NCI-H1105 (cell line): ENCODE results near the gene RAB33B.
"Not testable (repeated sequence)": the region's sequence is repeated elsewhere in the genome, so short reads cannot be mapped to it uniquely, and the experiment has no call there.

ENCODE experiments used
- DNase-seq: peaks from one replicate; lab custom pipeline; 2025; lab: John Stamatoyannopoulos, UW

Gene RAB33B

GRCh38 chr4:139464512-139464911 lies 10.6 kb downstream of the RAB33B start:
- DNase-seq = not testable (repeated sequence)

DNA sequence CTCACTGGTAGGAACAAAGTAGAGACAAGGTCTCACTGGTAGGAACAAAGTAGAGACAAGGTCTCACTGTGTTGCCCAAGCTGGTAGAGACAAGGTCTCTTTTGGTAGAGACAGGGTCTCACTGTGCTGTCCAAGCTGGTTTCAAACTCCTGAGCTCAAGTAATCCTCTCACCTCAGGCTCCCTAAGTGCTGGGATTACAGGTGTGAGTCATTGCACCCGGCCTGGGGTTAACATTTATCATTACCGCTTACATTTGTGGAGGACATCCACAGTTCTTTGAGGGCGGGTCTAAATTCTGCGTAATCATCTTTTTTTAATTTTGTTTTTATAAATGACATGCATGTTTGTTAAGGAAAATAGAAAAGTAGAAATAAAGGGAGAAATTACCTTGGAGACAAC lies 12.0 kb downstream of the RAB33B start:
- no peak for DNase-seq

DNA sequence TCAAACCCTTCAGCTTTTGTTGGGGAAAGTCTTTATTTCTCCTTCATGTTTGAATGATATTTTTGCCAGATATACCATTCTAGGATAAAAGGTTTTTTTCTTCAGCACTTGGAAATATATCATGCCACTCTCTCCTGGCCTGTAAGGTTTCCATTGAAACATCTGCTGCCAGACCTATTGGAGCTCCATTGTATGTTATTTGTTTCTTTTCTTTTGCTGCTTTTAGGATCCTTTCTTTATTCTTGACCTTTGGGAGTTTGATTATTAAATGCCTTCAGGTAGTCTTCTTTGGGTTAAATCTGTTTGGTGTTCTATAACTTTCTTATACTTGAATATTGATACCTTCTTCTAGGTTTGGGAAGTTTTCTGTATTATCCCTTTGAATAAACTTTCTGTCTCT lies 14.8 kb downstream of the RAB33B start:
- not testable (repeated sequence) for DNase-seq

DNA sequence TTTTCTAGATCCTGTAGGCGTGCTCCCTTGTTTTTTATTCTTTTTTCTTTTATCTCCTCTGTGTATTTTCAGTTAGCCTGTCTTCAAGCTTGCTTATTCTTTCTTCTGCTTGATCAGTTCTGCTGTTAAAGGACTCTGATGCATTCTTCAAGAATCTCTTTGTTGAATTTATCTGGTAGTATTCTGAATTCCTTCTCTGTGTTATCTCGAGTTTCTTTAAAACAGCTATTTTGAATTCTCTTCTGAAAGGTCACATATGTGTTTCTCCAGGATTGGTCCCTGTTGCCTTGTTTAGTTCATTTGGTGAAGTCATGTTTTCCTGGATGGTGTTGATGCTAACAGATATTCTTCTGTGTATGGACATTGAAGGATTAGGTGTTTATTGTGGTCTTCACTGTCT lies 15.3 kb downstream of the RAB33B start:
- DNase-seq = no peak

DNA sequence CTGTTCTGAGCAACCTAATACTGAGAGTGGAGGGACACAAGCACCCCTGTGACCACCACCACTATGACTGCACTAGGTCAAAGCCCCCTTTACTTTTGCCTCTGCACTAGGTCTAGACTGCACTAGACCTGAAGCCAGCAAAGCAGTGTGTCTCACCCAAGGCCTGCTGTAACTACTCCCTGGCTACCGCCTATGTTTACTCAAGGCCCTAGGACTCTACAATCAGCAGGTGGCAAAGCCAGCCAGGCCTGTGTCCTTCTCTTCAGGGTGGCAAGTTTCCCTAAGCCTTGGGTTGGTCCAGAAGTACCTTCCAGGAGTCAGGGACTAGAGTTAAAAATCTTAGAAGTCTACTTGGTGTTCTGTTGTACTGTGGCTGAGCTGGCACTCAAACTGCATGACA lies 15.9 kb downstream of the RAB33B start:
- DNase-seq = no peak

DNA sequence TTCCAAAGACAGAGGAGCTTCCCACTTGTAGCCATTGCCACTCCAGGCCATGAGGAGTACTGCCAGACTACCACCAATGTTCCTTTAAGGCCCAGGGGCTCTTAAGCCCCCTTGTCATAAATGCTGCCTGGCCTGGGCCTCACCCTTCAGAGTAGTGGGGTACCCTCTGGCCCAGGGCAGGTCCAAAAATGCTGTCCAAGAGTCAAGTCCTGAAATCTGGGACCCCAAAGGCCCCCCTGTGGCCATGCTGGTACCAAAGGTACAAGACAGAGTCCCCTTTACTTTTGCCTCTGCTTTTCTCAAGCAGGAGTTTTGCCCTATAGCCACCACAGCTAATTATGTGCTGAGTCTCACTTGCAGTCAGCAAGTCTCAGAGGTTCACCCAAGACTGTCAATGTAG lies 16.4 kb downstream of the RAB33B start:
- no peak for DNase-seq

- DNase-seq = no peak
Observed at GRCh38 chr4:139470997-139471665, 17.2 kb downstream of the RAB33B start.

DNA sequence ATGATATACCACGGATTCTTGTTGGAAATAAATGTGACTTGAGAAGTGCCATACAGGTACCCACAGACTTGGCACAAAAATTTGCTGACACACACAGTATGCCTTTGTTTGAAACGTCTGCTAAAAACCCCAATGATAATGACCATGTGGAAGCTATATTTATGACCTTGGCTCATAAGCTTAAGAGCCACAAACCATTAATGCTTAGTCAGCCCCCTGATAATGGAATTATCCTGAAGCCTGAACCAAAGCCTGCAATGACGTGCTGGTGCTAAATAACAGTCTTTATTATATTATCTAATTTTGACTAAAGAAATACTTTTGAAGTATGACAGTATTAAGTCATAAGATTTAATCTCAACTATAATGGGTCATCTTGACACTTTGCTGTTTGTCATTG lies 18.9 kb downstream of the RAB33B start:
- DNase-seq = no peak

DNA sequence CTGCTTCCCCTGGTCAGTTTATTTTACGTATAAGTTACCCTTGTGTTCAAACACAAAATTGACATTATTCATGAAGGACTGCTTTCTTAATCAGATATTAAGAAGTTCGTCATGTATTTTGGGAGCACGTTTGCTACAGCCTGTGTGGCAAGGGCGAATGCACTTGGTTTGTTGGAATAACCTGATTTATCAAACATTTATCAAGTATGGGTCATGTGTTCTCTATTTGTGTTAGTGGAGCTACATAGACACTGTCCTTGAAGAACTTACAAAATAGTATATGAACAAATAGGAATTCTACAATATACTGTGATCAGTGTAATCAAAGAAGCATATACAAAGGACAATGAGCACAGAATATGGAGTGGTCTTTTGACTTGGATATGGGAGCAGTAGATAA lies 22.4 kb downstream of the RAB33B start:
- no peak for DNase-seq

DNA sequence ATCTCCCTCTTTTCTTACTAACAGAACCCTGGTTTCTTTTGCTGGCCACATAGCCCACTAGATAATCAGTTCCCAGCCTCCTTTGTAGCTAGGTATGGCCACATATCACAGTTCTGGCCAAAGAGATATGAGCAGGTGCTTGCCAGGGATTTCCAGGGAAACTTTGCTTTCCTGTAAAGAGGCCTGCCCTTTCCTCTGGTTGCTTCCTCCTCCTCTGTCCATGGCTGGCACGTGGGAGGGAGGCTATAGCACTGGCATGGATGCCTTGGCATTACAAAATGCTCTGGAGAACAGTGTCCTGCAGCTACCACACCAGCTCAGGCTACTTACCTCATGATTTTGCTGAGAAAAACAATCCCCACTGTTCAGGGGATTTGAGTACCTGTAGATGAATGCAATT lies 27.5 kb downstream of the RAB33B start:
- no peak for DNase-seq

GRCh38 chr4:139483000-139483399 lies 29.1 kb downstream of the RAB33B start:
- no peak for DNase-seq

DNA sequence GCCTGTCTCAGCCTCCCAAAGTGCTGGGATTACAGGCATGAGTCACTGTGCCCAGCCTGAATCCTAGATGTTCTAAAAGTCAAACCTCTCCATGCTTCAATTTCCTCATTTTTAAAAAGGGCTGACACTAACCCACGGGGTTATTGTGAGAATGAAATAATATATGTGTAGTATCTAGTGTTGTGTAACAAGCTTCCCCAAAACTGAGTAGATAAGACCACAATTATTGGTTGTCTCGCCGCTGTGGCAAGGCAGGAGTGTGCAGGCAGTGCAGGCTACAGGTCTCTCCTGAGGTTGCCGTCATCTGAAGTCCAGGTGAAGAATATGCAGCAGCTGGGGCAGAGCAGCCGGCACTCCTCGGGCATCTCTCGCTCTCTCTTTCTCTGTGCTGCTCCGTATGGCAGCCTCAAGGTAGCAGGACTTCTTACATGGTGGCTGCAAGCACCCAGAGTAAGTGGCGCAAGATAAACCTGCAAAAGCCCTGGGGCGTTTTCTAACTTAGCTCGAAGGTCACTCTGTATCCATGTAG lies 30.9 kb downstream of the RAB33B start:
- no peak for DNase-seq

- no peak for DNase-seq
Observed at GRCh38 chr4:139488442-139488841, 34.5 kb downstream of the RAB33B start.

- DNase-seq = no peak
Observed at GRCh38 chr4:139489638-139490037, 35.7 kb downstream of the RAB33B start.

- no peak for DNase-seq
Observed at GRCh38 chr4:139492429-139492828, 38.5 kb downstream of the RAB33B start.

DNA sequence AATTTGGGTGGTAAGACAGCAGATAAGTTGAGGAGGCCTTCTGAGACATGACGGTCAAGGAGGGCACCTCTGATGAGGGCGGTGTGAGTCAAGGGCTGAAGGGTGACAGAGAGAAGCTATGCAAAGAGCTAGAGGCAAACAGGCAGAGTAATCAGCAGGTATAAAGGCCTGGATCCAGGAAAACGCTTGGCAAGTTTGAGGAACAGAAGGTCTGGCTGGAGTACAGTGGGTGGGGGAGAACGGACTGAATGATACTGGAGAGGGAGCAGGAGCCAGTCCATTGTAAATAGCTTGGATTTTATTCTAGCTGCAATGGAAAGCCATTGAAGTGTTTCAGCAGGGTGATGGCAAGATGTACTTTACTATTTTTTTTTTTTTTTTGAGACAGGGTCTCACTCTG lies 39.3 kb downstream of the RAB33B start:
- no peak for DNase-seq

- DNase-seq = no peak
Observed at GRCh38 chr4:139499186-139499585, 45.3 kb downstream of the RAB33B start.

DNA sequence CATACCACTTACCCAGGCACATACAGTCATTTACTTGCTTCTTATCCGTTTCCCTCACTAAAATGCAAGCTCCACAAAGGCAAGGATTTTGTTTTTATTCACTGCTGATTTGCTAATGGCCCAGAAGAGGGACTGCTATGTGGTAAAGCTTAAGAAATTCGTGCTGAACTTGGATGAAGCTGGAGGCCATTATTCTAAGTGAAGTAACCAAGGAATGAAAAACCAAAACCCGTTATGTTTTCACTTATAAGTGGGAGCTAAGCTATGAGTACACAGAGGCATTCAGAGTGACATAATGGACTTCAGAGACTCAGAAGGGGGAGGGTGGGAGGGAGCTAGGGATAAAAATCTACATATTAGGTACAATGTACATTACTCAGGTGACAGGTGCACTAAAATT lies 47.2 kb downstream of the RAB33B start:
- DNase-seq = no peak

DNA sequence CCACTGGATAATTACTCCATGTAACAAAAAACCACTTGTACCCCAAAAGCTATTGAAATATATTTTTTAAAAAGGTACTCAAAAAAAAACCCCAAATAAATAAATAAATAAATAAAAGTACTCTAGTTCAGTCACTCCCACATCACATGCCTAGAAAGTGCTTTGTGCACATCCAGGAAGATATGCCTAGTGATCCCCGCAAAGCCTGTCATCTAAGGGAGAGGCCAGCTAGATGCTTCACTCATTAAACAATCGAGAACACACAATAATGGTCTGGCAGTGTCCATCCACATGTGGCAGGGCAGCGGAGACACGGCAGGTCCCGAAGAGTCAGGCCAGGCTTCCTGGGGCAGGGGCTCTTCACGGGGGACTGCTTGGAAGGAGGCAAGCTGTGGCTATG lies 47.6 kb downstream of the RAB33B start:
- DNase-seq = no peak

DNA sequence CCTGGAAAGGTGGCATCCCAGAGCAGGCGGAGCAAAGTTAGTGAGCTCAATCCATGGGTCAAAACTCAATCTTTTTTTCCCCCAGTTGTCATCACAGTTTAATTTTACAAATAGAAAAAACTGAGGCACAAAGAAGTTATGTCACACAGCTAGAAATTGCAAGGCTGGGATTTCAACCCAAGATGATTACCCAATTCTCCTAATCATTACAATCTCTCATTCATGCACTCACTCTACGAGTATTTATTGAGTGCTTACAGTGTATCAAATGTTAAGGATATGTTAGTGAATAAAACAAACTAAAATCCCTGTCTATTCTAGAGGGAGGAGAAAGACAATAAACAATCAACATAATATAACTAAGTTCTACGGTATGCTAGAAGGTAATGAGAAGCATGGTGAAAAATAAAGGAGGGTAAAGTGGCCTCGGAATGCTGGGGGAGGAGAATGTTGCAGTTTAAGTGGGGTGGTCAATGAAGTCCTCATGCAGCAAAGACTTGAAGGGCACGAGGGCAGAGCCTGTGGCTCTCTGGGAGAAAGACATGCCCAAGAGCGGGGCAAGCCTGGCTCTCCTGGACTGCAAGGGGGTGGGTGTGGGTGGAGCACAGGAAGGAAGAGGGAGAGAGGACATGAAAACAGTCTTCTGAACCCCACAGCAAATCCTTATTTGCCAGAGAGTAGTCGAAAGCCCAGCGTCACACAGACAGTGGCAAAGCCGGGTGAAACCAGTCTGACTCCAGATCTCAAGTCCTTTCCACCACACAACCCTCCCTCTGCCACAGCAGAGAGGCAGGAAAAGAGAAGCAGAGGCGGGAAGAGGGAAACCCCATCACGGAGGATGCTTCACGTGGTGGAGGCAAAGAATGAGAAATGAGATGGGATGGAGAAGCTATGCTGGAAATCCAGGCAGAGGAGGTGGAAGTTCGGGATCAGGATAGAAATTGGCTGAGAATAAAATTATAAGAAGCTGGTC lies 48.3 kb downstream of the RAB33B start:
- DNase-seq = no peak

DNA sequence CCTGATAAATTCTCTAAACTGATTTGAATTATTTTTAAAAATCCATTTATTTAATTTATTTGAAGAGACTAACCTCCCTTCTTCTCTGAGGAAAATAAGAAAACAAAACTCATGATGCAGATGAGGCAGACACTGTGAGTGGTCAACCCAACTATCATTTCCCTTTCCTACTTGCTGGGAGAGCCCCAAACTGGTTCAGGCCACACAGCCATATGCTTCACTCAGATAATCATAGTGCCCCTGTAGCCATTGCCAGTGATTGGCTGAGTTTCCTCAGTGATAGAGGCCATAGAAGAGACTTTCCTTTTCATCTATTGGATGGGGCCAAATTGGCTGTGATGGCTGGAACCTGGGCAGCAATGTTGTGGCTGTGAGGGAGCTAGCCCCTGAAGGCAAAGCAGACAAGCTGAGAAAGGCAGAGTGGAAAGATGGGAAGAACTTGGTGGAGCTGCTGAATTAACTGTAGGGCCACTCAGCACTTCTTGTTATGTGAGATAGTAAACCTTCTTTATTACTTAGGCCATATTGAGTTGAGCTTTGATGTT lies 49.8 kb downstream of the RAB33B start:
- no peak for DNase-seq

DNA sequence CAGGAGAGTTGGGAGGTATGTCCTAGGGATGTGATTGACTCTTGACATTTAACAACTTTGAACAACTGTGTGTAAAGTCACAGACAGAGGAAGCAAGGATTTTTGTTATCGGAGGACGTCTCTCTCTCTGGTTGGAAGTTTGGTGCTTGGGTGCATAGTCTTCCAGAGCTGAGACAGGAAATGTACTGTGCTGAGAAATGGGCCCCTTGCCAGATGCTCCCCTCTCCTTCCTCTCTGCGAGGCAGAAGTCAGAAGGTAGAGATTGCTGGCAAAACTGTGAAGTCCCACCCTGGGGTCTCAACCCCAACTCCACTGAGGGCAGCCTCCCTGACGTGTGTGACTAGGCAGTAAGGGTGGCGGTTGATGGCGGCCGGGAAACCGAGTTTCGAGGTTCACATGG lies 52.9 kb downstream of the RAB33B start:
- no peak for DNase-seq
